ENCODE measurements around the gene LAIR2. TPM values are rescaled to one million over a fixed set of nuclear protein-coding genes. Genes with fewer than 3 reads are reported as not detected.

The LAIR2 gene
- total RNA-seq, 6 experiments from 2014 or later, result not detected

GRCh38 chr19:54515156-54515555 is 12.5 kb downstream of the LAIR2 start:
- peaks cover 43% of the 10 kb centered on the region for H3K9me3 Mint-ChIP-seq
- H3K36me3 Mint-ChIP-seq (ENCODE audit: low read depth), result peaks cover 14% of the 10 kb centered on the region
- no peaks in the 10 kb centered on the region for H3K4me1 Mint-ChIP-seq (ENCODE audit: low read depth)
- no peaks in the 10 kb centered on the region; the same call in none of the 2 replicates for H3K27me3 Mint-ChIP-seq (ENCODE audit: insufficient read depth)
- H3K27ac Mint-ChIP-seq, result no peak overlapping the region
- no peak overlapping the region for H3K4me3 Mint-ChIP-seq
- no peak for DNase-seq
- TF ChIP-seq CTCF (IDR thresholded peaks at IDR 0.05), result no peak

- no peaks in the 10 kb centered on the region; the same call in 1 of the 2 replicates for H3K27me3 Mint-ChIP-seq (ENCODE audit: insufficient read depth)
- no peak for TF ChIP-seq CTCF (IDR thresholded peaks at IDR 0.05)
- no peaks in the 10 kb centered on the region for H3K4me1 Mint-ChIP-seq (ENCODE audit: low read depth)
- peak; percentile 5 for DNase-seq
- peaks cover 10% of the 10 kb centered on the region for H3K36me3 Mint-ChIP-seq (ENCODE audit: low read depth)
- no peak overlapping the region for H3K4me3 Mint-ChIP-seq
- no peak overlapping the region for H3K27ac Mint-ChIP-seq
- H3K9me3 Mint-ChIP-seq, result peaks cover 56% of the 10 kb centered on the region
These were observed 14.9 kb downstream of the LAIR2 start for GRCh38 chr19:54517483-54517882.

DNA sequence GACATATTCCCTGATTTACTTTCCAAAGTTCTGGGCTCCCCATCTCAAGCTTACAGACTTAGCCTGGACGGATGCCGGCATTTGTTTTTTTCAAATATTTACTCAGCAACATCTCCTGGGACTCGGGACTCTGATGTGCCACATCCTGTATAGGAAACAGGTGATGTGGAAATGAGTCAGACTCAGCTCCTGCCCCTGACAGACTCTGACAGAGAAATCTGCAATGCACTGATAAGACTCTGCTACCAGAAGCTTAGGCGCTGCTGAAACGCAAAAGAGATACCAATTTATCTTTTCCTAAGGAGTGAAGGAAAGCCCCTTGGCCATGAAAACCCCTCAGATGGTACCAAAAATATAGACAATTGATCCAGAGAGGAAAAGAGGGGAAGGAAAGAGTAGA is 16.2 kb downstream of the LAIR2 start:
- peaks cover 49% of the 10 kb centered on the region for H3K9me3 Mint-ChIP-seq

GRCh38 chr19:54521022-54521859 is 18.6 kb downstream of the LAIR2 start:
- DNase-seq, result no peak
- Mint-ChIP-seq H3K4me3 (no peak overlapping the region), H3K27me3 (ENCODE audit: insufficient read depth) (no peaks in the 10 kb centered on the region), H3K4me1 (ENCODE audit: low read depth) (no peaks in the 10 kb centered on the region; the same call in 1 of the 2 replicates), H3K36me3 (ENCODE audit: low read depth) (peaks cover 5% of the 10 kb centered on the region; the same call in 1 of the 2 replicates), H3K27ac (no peak overlapping the region), H3K9me3 (peaks cover 48% of the 10 kb centered on the region)
- no peak for TF ChIP-seq CTCF (IDR thresholded peaks at IDR 0.05)

More for the DNA sequence above, 16.2 kb downstream of the LAIR2 start:
- no peaks in the 10 kb centered on the region; the same call in 1 of the 2 replicates for H3K4me1 Mint-ChIP-seq (ENCODE audit: low read depth)
- H3K4me3 Mint-ChIP-seq, result no peak overlapping the region
- H3K27me3 Mint-ChIP-seq (ENCODE audit: insufficient read depth), result no peaks in the 10 kb centered on the region; the same call in 1 of the 2 replicates
- no peak overlapping the region for H3K27ac Mint-ChIP-seq
- peaks cover 8% of the 10 kb centered on the region; the same call in 1 of the 2 replicates for H3K36me3 Mint-ChIP-seq (ENCODE audit: low read depth)
- no peak for TF ChIP-seq CTCF (IDR thresholded peaks at IDR 0.05)
- no peak for DNase-seq

- no peaks in the 10 kb centered on the region; the same call in 1 of the 2 replicates for H3K4me1 Mint-ChIP-seq (ENCODE audit: low read depth)
- no peak for TF ChIP-seq CTCF (IDR thresholded peaks at IDR 0.05)
- H3K27me3 Mint-ChIP-seq (ENCODE audit: insufficient read depth), result no peaks in the 10 kb centered on the region
- H3K4me3 Mint-ChIP-seq, result no peak overlapping the region
- 0 out of 2 replicates have a peak, but pooled peaks cover 4% of the 10 kb centered on the region for H3K36me3 Mint-ChIP-seq (ENCODE audit: low read depth)
- H3K27ac Mint-ChIP-seq, result no peak overlapping the region
- no peak for DNase-seq
- peaks cover 49% of the 10 kb centered on the region for H3K9me3 Mint-ChIP-seq
These were observed 19.4 kb downstream of the LAIR2 start for GRCh38 chr19:54521860-54522513.
